Measurements from ENCODE around the gene KLHL10.

The KLHL10 gene

DNA sequence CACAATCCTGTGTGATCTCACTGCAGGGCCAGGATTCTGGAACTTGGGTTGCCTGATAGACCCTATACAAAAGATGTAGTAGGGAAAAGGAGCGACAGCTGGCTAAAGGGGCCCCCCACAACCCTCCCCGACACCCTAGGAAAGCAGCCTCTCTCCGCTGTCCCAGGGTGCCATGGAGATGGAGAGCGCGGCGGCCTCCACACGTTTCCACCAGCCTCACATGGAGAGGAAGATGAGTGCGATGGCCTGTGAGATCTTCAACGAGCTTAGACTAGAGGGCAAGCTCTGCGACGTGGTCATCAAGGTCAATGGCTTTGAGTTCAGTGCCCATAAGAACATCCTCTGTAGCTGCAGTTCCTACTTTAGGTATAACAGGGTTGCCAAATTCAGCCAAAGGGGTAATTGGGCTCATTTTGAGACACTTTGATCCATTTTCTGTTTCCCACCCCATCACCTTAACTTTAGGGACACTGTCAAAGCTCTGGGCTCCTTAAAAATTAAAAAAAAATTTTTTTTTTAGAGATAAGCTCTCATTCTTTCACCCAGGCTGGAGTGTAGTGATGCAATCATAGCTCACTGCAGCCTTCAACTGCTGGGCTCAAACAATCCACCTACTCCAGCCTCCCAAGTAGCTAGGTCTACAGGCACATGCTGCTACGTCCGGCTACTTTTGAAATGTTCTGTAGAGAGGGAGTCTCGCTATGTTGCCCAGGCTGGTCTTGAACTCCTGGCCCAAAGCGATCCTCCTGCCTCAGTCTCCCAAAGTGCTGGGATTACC is at the start of gene KLHL10:
Gene KLHL10, plus strand, starts transcription at position 65 of the 778 bp plus-strand sequence. Its CDS starts 108 bp downstream, at position 173.
- no peak for DNase-seq (ENCODE audit: low read depth)

DNA sequence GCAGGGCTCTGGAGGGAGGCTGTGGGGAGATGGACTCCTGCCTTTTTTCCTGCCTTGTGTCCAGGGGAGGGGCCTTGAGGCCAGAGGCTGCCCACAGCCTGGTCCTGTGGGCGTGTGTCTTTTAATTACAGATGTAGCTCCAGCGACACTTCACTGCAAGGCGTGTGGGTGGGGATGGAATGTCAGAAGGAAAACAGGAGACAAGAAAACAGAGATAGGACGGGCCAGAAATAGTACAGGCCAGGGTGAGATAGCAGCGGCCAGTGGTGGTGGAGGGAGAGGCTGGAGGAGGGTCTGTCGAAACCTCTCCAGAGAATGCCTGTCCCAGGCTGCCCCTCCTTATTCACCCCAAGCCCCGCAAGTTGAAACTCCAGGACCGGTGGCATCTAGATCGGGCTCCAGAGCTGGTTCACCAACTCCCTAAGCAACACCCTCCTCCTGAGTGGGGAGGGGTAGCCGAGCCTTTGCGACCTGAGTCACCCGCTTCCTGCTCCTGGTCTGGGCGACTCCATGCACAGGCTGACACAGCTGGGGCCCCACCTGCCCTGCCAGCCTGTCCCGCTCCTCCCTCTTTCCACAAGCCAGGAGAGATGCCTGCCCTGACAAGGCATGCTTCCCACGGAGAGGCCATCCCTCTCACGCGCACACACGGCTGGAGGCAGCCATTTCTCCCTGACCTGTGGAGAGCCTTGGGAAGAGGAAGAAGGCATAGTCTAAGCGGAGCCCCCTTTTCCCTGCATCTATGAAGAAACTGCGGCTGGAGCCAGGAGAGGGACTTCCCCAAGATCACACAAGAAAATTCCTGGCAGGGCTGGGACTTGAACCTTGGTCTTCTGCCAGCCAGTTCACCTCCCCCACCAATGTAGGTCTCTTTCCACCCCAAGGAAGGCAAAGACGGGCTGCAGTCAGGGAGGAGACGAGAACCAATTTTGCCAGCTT is 44.5 kb upstream of the KLHL10 start:
- no peak for DNase-seq (ENCODE audit: low read depth)

DNA sequence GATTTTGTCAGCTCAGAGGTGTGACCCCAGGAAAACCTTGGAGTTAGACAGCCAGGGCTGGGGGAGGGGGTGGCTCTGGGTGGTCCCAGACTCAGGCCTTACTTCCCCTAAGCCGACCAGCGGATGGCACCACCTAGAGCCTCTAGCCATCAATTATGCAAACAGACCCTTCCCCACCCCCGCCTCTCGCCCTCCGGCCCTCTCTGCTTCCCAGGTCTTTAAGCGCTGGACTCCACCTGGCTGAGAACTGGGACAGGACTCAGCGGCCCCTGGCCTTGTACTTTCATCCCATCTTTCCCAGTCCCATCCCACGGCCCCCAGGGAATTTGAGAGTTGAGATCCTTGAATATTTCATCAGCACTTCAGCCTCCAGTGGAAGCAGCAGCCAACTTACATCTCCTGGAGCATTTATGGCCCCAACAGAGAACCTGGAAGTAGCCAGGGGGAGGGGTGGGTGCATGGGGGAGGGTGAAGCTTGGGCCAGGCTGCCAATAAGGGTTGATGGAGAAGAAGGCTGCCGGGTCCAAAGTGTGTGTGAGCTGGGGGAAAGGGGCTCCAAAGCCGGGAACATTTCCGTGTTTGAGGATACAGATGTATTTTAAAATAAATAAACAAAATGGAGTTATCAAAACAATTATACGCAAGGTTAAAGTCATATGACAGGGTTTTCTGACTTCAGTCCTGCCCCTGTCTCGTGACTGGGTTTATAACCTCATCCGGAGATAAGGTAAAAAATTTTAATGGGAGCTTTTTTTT is 43.7 kb upstream of the KLHL10 start:
- no peak for DNase-seq (ENCODE audit: low read depth)

DNA sequence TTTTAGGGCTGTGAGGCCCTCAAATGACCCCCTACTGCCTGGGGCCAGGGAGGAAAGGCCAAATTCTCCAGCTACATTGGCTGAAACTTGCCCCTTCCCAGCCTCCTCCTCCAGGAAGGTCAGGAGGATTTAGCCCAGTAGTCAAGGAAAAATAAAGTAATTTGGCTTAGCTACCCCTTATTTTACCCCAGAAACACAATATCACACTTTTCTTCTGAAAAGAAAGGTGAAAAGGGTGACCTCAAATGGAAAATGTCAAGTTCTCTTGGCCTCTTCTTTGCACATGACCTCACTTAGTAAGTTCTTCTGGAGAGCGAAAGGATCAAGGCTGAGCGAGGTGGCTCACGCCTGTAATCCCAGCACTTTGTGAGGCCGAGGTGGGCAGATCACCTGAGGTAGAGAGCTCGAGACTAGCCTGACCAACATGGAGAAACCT is 43.1 kb upstream of the KLHL10 start:
- no peak for DNase-seq (ENCODE audit: low read depth)

DNA sequence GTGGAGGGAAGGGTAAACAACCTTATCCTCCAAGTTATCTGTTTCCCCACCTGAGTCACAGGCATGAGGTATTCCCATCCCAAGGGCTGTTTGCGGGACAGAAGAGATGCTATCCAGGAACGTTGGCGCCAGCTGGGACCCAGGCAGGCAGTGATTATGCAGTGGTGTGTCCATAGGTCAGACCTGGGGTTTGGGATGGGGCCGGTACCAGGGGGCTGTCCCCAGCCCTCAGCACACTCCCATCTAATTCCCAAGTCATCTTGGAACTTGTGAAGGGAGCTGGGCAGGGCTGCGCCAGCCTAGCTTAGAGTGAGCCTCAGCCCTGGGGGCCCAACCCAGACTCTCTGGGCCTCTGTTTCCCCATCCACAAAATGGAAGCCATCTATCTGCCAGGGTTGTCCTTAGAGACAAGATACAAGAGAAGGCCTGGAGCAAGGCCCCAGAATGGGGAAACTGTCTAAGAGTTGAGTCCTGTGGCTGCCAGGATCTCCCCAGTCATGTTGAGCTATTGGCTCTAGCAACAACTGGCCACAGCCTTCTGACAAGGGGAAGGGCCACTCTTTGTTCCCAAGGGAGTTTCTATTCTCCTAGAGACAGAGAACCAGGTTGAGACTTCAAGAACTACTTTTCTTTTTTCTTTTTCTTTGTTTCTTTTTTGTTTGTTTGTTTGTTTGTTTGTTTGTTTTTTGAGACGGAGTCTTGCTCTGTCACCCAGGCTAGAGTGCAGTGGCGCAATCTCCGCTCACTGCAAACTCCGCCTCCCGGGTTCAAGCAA is 41.3 kb upstream of the KLHL10 start:
- no peak for DNase-seq (ENCODE audit: low read depth)

DNA sequence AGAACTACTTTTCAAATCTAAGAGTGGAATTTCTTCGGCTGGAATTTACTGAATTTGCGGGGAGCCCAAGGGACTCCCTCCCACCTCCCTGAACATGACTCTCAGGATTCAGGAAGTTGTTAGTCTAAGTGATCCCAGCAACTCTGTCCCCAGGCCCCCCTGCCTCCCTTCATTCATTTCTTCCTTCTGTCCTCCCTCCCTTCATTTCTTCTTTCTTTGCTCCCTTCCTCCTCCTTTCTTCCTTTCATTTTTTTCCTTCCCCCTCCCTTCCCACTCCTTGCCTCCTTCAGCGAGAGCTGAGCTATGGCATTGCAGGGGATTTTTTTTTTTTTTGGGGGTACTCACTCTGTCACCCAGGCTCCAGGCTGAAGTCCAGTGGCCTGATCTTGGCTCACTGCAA is 40.2 kb upstream of the KLHL10 start:
- DNase-seq (ENCODE audit: low read depth): no peak

DNA sequence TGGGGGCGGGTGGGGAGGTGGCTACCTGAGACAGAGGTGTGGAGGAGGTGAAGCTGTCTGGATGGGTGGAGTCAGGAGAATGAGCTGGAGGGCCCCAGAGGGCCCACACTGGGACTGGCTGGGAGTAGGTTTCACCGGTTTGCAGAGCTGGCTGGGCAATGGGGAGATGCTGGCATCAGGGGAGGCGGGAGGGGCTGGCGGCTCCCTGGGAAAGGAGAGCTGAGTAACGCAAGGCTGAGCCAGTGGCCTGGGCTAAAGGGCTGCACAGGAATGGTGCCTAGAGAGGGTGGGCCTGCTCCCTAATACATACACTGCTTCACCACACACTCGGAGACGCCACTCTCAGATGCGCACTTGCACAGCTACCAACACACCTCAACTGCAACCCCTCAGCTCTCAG is 38.3 kb upstream of the KLHL10 start:
- DNase-seq (ENCODE audit: low read depth): no peak

DNA sequence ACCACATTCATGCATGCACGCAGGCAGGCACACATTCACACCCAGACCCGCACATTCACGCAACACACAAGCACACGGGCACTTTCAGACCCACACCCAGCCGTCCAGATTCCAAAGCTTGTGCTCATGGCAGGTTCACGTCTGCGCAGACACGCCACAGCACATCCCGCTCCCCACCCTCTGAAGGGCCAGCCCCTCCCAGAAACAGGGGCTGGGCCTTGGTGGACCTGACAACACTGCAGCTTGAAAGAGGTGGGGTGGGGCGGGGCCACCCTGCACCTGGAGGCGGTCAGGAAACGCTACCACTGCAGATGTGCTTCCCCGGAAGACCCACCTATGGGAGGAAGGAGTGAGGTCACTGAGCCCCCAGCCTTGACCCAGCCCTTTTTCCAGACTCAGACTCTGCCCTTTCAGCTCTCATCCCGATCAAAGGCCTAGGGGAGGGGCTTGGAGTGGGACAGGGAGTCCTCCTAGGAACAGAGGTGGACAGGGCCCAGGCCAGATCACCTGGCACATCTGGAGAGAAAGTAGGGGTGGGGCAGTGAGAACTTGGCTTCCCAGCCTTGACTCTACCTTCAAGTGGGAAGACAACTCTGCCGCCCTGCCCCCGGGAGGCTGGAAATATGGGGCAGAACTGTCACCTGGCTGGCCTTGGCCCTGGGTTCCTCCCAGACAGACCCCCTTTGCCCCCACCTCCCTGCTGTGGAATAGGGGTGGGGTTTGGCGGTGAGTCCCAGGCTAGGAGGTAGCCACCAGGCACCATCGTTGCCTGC is 36.8 kb upstream of the KLHL10 start:
- DNase-seq (ENCODE audit: low read depth): no peak

DNA sequence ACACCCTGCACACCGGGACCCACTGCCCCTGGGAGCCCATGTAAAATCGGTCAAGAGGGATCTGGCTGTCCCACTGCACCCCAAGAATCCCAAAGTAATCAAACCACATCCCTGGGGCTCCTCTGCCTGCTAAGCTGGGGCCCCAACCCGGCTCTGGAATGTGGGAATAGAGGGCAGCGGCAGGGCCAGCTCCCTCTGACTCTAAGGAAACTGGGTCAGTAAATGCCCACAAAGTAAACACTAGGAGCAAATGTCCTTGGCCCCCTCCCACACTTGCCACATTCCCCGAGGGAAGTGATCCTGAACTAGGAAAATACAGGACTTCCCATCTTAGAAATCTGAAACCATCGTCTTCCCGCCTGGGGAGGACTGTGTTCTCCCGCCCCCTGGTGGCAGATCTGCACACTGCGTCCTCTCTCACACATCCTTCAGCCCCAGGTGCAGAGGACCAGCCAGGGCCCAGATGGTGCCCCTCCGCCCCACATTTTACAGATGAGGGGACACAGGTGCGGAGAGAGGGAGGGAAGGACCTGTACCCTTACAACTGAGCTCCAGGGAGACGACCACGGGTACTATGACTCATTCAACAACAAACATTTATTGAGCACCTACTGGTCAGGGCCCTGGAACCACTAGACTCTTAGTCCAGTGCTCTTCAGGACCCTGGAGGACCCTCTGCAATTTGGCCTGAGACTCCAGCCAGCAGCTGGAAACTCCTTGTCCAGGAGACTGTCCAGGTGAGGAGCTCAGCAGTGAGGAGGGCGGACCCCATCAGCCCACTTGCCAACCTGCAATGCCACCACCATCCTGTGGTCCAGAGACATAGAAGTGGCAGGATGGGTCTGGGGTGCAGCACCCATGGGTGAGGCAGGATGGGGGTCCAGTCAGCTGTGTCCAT is 36.0 kb upstream of the KLHL10 start:
- DNase-seq (ENCODE audit: low read depth): no peak

DNA sequence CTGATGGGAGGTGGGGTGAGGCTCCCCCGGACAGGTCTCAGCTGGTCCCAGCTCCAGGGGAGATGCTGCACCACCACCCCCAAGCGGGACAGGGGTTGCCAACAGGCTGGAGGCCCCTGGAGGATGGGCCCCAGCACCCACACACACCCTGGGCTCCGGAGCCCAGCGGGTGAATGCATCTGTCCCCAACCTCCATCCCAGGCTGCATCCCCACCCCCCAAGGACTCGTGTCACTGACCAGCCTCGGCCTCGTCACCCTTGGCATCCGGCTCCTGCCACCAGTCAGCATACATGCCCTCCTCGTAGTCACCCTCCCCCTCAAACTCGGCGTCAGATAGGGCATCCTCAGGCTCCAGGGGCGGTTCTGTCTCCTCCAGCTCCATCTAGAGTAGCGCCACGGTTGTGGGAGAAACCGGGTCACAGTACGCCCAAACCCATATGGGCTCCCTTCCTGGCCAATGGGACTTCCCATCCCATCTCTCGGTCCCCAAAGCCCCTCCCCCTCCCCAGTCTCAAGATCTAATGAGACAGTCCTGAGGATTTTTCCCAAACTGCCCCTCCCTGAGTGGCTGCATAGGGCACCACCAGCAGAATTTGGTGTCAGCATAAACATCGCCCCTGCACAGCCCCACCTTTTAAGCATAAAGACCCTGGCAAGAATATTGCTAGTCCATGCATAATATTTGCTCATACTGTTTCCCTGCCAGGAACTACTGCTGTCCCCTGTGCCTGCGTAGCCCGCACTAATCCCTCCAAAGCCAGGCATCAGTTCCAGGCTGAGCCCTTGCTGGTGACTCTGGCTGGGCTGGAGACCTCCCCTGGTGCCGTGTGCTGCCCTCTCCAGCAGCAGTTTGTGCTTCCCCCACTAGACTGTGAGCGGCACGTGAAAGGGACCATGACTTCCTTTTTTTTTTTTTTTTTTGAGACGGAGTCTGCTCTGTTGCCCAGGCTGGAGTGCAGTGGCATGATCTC is 34.3 kb upstream of the KLHL10 start:
- DNase-seq (ENCODE audit: low read depth): no peak

DNA sequence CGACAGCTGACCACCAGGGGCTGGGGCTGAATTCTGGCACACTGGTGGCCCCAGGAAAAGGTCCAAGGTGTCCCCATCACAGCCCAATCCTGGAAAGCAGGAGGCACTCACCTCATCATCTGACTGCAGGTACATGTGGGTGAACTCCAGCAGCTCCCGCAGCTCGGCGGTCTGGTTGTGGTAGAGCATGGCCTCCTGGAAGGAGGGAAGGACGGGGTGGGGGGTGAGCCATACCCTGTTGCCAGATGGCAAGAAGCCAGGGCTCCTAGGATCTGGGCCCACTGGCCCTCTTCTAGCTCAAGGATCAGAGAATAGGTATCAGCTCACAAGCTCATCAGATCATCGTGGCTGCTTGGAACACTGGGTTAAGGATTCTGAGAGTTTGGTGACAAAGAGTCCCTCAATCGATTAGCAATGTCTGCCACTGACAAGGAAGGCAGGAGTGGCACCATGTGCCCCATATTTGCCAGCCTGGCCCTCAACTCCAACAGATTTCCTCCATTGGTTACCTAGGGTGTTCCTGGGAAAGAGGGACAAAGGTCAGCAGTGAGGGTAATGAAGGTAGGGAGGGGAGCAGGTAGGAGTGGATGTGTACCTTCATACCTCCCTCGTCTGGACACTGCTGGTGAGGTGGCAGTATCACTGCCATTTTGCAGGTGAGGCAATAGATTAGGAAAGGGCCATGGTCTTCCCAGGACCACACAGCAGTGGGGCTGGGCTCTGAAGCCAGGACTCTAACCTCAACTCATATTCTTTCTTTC is 30.8 kb upstream of the KLHL10 start:
- no peak for DNase-seq (ENCODE audit: low read depth)

DNA sequence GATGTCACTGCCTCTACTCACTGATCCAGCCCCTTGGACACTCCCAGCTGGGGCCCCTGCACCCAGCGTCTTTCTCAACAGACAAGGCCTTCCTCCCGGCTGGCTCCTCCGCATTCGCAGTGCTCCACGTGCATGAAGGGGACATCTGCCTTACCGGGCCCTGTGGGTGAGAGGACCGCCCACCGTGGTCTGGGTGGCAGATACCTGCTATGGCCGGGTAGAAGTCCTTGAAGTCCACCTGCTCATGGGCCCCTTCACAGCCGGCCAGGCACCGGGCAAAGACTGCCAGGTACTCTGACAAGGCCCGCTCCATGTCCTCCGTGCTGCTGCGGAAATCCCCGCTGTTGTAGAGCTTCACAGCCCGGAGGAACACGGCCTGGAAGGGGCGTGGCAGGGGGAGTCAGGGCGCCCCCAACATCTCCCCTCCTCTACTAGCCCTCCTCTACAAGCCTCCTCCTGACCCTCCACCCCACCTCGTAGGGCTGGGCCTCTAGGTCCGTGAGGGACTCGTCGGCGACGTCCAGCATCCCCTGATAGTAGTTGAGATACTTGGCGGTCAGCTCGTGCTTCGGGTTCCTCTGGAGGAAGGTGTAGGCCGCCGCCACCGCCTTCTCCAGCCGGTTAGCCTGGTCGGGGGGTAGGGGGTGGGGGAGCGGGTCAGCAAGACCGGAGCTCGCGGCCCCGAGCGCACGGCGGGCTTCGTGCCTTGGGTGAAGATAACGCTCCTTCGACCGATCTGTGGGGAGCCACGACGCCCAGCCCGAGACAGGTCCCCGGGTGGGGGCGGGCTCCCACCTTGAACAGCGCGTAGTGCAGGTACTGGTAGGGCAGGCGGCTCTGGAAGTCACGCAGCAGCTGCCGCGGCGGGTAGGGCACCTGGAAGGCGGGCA is 26.7 kb upstream of the KLHL10 start:
- no peak for DNase-seq (ENCODE audit: low read depth)

DNA sequence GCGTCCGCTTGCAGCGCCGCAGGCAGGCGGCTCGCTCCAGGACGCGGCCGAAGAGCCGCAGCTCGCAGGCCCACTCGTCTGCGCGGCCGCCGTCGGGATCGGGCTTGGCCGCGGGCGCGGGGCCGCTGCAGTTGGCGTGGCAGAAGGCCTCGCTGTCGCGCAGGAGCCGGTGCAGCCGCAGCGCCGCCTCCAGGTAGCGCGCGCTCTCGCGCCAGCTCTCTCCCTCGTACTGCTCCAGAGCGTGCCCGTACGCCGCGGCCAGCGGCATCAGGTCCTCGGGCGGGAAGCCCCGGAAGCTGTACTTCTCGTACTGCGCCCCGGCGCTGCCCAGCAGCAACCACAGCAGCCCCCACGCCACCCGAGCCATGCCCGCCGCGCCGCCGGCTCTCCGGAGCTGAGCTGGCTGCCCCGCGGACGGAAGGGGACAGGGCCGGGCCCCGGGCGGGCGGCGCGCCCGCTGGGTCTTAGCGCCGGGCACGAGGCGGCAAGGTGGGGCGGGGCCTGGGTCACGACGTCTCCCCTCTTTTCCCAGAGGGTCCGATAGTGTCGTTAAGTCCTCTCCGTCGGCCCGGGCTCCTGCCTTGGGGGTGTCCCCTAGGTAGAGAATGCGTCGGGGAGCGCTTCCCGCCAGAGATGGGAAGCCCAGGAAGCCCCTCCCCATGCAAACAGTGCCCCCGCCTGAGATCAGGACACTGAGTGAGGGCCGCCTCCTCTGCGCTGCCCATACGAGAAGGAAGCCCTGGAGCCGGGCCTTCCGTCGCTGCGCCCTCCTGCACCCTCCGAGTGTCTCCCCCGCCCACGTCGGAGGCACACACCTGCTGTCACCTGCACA is 25.9 kb upstream of the KLHL10 start, which contains the start of gene P3H4:
Gene P3H4, minus strand, starts transcription at position 401 of the 832 bp plus-strand sequence. Its CDS starts 34 bp downstream, at position 367.
- DNase-seq (ENCODE audit: low read depth): no peak

DNA sequence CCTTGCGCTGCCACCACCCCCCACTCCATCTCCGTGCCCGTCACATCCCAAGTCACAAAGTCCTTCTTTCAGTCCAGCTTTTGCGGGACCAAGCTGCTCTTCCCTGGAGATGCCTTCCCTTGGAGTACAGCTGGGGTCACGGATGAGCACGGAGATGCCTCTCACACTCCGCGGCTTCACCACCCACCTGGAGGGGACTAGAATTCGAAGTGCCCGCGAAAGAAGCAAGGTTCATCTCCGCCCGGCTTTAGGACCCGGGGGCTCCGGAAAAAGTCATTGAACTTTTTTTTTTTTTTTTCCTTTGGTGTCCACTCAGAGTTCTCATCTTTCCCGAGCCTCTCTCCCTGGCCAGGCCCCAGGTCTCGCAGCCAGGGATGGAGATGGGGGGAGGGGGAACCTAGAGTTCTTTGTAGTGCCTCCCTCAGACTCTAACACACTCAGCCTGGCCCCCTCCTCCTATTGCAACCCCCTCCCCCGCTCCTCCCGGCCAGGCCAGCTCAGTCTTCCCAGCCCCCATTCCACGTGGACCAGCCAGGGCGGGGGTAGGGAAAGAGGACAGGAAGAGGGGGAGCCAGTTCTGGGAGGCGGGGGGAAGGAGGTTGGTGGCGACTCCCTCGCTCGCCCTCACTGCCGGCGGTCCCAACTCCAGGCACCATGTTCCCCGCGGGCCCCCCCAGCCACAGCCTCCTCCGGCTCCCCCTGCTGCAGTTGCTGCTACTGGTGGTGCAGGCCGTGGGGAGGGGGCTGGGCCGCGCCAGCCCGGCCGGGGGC is 25.1 kb upstream of the KLHL10 start, which contains the start of gene FKBP10:
Gene FKBP10, plus strand, starts transcription at position 624 of the 771 bp plus-strand sequence. Its CDS starts 31 bp downstream, at position 655.
- DNase-seq (ENCODE audit: low read depth): no peak
